NCI-H446 (cell line): ENCODE data around the gene CDON.
"Not testable (repeated sequence)": the region's sequence is repeated elsewhere in the genome, so short reads cannot be mapped to it uniquely, and the experiment has no call there.

ENCODE experiments used
- DNase-seq, 2 experiments: peaks; one replicate each; lab custom pipeline; 2025; lab: John Stamatoyannopoulos, UW

Gene CDON

DNA sequence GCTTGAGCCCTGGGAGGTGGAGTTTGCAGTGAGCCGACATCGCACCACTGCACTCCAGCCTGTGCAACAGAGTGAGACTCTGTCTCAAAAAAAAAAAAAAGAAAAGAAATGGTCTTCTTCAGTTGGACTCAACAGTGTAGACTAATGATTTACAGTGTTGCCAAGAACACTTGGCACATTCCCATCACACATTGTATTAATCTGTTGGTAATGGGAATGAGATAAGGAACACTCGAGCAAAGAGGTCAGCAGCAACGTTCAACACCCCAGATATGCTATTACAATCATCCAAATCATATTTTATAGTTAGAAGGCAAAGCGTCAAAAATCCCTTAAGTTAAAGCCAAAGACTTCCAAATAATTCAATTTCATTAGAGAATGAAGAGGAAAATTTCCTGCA is 14.5 kb downstream of the CDON start:
- peak in 1 of 2 experiments; percentile 40 for DNase-seq

DNA sequence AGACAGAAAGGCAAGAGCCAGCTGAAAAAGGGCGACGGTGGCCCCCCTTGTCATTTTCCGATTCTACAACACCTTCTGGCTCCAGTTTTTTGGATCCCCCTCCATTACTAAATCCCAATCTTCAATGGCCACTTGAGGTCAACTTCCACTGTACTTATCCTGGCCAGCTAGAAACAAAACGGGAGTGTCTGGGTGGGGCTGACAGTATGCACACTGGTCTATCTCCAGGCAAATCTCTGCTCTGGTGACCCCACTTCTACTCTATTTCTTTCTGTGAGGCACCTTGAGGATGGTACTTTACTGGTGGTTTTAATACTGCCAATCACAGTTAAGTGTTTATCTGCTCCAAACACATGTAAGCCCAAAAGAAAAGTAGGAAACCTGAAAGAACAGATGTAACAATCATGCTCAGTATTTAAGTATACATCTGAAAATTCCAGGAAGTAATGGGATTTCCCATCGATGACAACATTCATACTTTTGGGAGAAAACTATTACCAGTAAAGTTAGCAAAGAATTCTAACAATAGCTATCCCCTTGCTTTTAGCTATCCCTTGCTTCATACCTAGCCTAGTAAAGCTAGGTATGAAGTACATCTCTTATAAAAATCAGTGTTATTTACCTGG is 16.0 kb downstream of the CDON start:
- no peak for DNase-seq

DNA sequence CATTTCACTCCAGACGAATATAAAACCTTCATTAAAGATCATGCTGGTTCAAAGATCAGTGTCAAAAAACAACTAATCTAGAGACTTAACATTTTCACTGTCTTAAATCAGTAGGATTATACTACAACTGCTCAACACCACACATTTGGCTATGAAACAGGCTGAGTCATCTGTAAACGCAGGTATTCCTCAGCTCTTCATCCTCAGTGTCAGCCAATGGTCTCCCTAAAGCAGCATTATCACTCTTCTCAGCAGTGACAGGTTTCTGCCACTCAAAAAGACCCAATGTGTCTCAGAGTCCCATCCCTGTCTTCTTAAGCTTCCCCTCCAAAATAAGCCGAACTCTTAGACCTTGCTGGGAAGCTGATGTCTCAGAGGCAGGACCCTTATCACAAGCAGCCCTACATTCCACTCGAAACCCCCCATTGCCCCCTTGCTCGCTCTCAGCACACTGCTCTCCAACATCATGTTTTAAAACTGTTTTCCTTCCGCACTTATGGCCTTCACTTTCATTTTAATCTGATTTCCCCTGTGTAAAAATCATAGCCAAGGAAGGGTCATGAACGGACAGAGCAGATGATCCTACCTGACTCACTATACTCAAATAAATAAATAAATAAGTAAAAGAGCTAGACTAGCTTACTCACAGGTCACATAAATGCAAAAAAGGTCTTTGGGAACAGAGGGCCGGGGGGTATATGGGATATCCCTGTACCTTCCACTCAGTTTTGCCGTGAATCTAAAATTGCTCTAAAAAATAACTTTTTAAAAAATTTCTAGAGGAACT is 23.0 kb downstream of the CDON start:
- no peak for DNase-seq

DNA sequence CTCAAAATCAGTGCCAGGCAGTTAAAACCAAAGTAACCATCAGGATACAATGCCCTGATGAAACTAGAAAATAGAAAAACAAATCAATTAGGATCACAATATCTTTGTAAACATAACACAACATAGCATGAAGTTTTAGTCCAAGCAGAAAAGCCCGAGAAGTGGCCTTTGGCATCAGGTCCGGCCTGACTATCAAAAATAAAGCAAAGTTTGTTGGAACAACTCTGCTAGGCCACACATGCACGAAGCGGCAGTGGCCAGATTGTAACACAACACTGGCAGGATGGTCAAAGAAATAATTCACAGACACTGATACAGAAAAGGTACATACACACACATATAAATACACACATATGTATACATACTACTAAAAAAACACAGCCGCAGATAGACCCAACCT is 26.9 kb downstream of the CDON start:
- DNase-seq: no peak

DNA sequence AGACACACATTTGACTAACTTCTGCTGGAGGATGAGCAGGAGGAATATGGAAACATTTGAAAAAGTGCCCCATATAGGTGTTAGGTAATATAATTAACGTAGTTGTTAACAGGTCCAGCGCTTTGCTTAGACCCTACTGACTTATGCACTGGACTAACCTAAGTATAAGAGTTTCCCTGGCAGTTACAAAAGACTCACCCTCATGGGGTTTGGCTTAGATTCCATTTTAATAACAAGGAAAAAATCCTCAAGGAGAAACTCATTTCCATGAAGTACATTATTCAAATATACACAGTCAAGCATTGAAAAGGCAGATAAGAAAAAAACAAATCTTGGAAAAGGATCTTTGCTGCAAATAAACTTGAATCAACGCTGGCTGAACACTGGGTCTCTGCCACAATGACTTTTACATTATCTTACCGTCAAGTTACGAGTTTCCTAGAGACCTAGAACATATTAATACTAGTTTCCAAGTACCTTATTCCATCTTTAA is 27.7 kb downstream of the CDON start:
- DNase-seq: no peak

DNA sequence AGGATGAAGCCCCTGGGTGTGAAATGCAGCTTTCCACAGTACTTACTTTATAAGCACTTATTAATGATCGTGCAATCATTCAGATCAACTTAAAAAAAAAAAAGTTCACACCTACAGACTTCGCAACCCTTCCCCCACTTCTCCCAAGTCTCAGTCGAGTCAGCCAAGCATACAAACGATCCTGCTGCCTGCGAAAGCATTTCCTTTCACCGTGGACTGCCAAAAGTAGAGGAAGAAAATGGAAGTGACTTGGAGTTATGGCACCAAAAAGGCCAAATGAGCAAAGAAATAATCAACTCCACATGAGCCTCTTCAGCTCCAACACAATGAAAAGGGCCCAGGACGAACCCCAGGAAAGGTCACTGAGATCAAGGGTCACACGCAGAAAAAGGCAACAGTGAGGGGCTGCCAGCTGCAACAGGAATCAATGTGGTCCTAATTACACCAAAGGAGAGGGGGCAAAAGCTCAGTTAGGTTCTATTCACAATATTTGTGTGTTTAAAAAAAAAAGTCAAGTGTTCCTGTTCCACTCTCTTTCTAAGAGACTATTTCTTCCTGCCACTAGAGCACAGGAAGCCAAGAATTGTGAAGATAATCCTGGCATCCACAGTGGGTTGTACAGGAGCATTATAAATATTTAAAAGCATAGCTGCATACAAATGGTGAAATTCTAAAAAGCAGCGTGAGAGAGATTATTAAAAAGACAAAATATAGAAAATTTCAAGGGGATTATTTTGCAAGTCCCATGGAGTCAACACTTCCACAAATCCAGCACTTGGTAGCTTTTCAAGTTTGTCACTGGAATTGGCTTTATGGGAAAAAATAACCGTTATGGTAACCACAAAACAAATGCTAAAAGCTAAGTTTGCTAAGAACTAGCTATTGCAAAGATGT is 28.4 kb downstream of the CDON start:
- DNase-seq: no peak

DNA sequence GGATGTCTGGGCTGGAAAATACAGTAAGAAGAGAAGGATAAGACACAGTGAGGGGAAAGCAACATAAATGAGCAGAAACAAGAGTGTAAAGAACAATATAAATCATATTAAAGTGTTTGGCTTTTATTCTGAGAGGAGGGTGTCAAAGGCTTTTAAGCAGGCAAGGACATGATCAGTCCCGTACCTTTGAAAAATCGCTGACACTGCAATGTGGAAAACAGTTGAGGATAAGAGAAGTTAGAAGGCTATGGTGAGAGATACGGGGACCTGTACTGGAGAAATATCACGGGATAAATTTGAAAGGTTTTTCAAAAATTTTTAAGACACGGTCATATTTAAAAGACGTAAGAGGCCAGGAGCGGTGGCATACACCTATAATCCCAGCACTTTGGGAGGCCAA is 30.3 kb downstream of the CDON start:
- DNase-seq: no peak

DNA sequence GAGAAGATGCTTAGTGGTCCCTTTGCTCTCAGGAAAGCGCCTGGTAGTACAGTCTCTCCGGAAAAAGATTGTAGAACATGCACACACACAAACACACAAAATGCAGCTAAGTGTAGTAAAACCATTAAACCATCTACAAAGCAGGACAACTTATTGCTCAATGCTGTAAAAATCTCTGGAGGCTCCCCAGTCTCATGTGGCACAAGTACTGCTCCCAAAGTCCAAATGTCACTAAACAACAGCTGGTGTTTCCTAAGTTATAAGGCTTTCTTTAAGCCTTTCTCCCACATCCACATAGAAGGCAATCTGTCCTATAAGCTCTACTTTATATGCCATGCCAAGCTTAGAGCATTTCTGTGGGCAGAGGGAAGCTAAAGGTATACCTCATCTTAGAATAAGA is 32.9 kb downstream of the CDON start:
- DNase-seq: peak in 1 of 2 experiments; percentile 24

DNA sequence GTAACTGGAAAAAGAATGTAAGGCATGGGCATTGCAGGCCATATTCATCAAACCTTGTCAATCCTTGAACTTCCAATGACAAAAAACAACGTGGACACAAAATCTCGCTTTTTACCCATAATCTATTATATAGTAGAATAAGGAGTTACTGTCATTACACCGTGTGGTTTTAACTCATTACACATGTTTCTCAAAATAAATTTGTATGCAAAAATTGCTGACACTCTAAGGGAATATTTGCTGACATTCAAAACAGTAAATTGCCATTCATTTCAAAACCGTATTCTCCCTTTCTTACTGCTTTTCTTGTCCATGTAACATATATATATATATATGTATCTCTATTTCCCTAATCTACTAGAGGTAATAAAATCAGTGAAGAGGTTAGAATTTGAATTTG is 33.4 kb downstream of the CDON start:
- no peak for DNase-seq

DNA sequence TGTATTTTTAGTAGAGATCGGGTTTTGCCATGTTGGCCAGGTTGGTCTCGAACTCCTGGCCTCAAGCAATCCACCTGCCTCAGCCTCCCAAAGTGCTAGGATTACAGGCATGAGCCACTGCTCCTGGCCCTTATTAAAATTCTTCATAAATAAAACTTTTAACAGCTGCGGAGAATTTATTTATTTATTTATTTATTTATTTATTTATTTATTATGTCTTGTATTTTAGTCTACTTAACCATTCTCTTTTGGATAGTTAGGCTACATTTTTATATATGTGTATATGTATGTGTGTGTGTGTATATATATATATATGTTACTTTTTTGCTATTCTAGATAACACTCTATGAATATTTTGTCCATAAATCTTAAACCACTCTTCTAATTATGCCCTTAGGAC is 34.1 kb downstream of the CDON start:
- DNase-seq: not testable (repeated sequence)

DNA sequence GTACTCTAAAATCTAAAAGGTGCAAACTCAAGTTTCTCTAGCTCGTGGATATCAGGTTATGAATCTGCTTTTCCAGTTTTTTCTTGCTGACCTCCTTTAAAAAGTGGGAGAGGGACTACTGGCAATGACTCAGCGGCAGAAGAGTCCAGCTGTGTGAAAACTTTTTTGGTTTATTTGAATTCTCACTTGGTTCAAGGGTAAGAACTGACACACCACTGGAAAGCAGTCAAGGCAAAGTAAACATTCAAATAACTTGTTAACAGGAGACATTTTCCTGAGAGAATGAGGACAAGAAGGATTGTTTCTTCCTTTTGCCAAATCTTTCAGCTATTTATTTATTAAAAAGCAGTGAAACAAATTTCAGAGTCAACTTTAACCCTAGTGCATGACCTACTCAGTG is 36.1 kb downstream of the CDON start:
- no peak for DNase-seq

DNA sequence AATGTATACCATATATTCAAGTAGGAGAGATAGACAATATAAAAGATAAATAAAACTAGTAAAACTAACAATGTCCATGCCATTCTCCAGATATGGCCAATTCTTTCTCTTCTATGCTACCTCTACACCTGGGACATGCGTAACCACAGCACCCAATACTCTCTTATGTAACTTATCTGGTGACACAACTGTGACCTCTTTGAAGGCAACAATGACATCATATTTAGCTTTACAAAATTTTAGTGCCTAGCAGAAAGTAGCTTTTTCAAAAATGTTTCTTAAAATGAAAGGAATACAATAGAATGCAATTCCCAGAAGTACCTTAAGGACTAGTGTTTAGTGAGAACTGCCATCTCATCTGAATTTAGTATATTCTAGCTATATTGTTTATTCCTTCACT is 36.8 kb downstream of the CDON start:
- DNase-seq: no peak

DNA sequence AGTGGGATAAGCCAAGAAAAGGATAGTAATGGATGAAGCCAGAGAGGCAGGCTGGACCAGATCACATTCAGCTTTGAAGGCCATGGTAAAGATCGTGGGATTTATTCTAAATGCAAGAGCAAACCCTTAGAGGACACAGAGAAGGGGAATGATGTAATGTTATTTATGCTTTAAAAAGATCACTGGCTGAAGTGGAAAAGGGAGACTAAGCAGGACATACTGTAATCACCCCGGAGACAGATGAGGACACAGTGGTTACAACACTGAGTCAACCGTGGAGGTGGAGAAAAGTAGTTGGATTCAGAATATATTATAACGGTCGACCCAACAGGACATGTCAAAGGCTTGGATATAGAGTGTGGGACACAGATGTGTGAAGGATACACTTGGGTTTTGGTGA is 38.5 kb downstream of the CDON start:
- DNase-seq: no peak

DNA sequence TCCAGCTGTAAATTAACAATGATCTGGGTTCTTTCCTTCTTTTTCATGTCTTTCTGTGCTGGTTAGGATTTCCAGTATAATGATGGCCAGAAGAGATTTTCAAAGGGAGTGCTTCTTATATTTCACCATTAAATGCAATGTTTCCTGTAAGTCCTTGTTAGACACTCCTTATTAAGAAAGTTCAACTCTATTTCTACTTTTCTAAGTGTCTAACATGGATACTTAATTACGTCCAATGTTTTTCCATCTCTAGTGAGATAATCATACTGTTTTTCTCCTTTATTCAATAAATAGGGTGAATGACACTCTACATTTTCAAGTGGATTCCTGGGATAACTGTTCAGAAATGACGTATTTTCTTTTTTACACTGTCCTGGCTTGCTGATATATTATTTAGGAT is 49.8 kb downstream of the CDON start:
- no peak for DNase-seq

DNA sequence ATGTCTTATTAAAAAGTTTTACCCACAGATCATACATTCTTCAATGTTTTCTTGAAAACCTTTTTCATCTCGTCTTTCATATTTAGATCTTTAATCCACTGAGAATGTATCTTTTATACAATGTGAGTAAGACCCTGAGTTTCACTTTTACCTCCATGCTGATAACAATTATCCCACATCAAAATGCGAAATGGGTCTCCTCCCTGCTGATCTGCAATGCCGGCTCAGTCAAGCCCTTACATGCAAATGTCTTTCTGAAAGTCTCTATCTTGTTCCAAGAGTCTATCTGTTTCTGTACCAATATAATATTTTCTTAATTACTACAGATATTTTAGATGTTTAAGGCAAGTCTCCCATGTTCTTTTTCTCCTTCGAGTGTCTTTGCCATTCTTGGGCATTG is 50.9 kb downstream of the CDON start:
- DNase-seq: no peak

DNA sequence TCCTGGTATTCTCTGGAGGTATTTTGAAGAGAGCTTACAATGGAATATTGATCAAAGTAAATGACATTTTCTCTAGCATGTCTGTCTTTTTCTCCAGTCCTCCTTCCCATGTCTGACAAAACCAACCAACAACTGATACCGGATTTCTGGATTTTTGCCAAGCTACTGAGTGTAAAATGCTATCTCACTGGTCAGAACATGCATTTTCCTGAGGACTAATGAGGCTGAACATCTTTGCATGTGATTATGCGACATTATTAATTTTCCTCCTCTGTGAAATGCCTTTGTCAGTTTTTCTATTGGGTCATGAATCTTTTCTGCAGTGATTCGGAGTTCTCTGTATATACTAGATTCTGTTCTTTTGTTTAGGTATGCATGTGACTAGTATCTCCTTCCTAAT is 51.4 kb downstream of the CDON start:
- peak in 1 of 2 experiments; percentile 20 for DNase-seq

DNA sequence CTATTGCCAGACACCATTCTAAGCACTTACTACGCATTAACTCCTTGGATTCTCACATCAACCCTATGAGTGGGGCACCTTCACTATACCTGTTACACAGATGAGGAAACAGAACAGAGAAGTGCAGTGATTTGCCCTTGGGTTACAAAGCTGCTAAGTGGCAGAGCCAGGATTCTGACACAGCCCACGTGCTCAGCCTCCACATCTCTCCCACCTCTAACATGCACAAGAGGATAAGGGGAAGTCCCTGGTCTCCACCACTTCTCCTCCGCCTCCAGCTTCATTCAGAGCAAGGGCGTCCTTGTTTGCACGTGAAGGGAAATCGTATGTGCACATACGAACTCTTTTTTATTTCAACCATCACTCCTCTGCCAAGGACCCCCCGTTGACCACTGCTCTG is 53.7 kb downstream of the CDON start:
- no peak for DNase-seq

DNA sequence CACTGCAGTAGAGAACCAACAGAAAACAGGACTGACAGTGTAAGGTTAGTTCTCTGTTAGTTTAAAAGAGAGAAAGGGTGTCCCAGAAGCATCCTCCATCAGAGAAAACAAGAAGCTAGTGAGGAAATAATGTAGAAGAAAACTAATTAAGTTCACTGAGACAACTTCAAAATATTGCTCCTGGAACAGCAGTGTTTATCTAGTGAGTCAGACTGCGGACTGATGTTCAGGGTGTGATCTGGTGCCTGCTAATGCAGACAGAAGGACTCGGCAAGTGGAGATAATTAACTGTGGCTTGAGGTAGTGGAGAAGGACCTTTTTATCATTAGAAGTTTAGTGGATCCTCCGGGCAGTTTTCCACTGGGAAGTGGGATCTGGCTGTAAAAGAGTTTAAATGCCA is 55.4 kb downstream of the CDON start:
- DNase-seq: peak in 1 of 2 experiments; percentile 50

DNA sequence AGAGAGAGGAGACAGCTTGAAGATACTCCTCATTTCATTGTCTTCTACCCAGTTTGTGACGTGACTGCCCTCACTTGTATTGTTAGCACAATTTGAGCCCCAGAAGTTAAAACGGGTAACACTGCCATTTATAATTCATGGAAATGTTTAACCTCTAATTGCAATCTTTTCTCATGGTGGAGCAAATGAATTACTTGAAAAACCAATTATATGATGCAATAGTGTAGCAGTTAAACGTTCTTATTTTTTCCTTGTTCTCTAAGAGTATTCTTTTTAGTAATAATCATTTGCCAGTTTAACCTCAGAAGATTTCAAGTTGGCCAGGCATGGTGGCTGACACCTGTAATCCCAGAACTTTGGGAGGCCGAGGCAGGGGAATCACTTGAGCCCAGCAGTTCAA is 56.6 kb downstream of the CDON start:
- DNase-seq: no peak

DNA sequence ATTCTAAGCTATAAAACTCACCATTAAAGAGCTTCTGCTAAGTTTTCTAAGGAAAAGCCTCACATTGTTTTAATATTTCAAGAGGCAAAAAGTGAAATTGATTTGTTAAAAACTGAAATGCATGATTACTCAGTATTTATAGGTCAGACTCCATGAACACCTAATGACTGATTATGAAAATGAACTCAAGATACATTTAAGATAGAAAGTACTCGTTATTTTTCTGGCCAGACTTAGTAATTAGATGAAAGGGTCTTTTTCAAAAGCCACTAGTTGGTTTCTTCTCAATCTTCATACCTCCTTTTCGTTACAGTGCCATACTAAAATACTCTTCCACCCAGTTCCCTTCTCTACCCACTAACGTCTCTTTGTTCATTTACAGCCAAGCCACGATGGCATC is 60.5 kb downstream of the CDON start:
- no peak for DNase-seq

DNA sequence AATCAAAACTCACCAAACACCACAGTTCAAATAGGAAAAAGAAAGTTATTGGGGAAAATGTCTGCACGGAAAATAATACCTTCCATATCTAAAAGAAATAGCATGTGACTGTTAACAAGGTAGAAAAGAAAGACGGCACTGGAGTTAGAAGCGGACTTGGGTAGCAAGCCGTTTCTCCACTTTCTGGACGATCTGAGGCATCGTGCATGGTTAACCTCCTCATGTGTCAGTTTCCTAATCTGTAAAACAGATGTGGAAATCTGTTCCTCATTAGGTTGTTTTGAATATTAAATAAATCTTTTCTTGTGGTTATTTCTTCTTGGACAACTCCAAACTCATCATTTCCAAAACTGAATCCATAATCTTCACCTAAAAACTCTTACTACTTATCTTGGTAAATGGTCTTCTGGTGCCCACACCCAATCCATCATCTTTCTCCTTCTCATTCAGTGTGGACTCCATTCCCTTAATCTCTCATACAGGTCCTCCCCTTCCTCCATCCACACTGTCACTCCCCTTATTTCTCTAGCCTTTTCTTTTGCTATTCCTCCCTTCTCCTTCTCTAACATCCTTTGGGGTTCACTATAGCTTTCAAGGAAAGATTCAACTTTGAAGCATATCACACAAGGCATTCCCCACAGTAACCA is 63.3 kb downstream of the CDON start:
- DNase-seq: no peak

DNA sequence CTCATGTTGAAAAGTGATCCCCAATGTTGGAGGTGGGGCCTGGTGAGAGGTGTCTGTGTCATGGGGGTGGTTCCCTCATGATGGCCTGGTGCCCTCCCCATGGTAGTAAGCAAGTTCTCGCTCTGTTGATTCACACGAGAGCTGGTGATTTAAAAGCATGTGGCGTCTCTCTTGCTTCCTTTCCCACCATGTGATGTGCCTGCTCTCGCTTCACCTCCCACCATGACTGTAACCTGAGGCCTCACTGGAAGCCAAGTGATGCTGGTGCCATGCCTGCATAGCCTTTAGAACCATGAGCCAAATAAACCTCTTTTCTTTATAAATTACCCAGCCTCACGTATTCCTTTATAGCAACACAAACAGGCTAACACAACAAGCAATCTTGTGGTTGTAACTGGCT is 64.4 kb downstream of the CDON start:
- no peak for DNase-seq
